ENCODE measurements around the gene RAD23B.
"Not testable (repeated sequence)": the region's sequence is repeated elsewhere in the genome, so short reads cannot be mapped to it uniquely, and the experiment has no call there.

RAD23B gene

GRCh38 chr9:107290619-107291018 is 7.5 kb downstream of the RAD23B start:
- Histone ChIP-seq H3K4me3 (no peak overlapping the region), H3K27ac (no peak overlapping the region)
- no peak for DNase-seq (ENCODE audit: low spot score)
- TF ChIP-seq CTCF (IDR thresholded peaks at IDR 0.05): no peak

GRCh38 chr9:107292821-107293542 is 9.9 kb downstream of the RAD23B start:
- no peak overlapping the region for H3K4me3 ChIP-seq
- TF ChIP-seq CTCF (IDR thresholded peaks at IDR 0.05): no peak
- DNase-seq (ENCODE audit: low spot score): no peak
- H3K27ac ChIP-seq: no peak overlapping the region

- H3K27ac ChIP-seq: no peak overlapping the region
- DNase-seq (ENCODE audit: low spot score): no peak
- no peak for TF ChIP-seq CTCF (IDR thresholded peaks at IDR 0.05)
- H3K4me3 ChIP-seq: no peak overlapping the region
These were observed 10.5 kb downstream of the RAD23B start for GRCh38 chr9:107293543-107294085.

GRCh38 chr9:107294756-107295155 is 11.7 kb downstream of the RAD23B start:
- Histone ChIP-seq H3K4me3 (no peak overlapping the region), H3K27ac (no peak overlapping the region)
- TF ChIP-seq CTCF (IDR thresholded peaks at IDR 0.05): no peak
- DNase-seq (ENCODE audit: low spot score): no peak

- no peak for TF ChIP-seq CTCF (IDR thresholded peaks at IDR 0.05)
- no peak for DNase-seq (ENCODE audit: low spot score)
- H3K4me3 ChIP-seq: no peak overlapping the region
- no peak overlapping the region for H3K27ac ChIP-seq
These were observed 12.9 kb downstream of the RAD23B start for GRCh38 chr9:107295995-107296394.

GRCh38 chr9:107296592-107296991 is 13.5 kb downstream of the RAD23B start:
- DNase-seq (ENCODE audit: low spot score); H3K4me3 ChIP-seq; H3K27ac ChIP-seq: not testable (repeated sequence)

GRCh38 chr9:107299437-107299836 is 16.4 kb downstream of the RAD23B start:
- no peak for TF ChIP-seq CTCF (IDR thresholded peaks at IDR 0.05)
- Histone ChIP-seq H3K27ac (no peak overlapping the region), H3K4me3 (no peak overlapping the region)
- no peak for DNase-seq (ENCODE audit: low spot score)
